ENCODE data around the gene PLAC1. TPM values are rescaled to one million over a fixed set of nuclear protein-coding genes. Genes with fewer than 3 reads are reported as not detected.

The PLAC1 gene
- total and polyA plus RNA-seq, 3 donors from 2014 or later: 0.81 to 3.0 (median 1.0) TPM

DNA sequence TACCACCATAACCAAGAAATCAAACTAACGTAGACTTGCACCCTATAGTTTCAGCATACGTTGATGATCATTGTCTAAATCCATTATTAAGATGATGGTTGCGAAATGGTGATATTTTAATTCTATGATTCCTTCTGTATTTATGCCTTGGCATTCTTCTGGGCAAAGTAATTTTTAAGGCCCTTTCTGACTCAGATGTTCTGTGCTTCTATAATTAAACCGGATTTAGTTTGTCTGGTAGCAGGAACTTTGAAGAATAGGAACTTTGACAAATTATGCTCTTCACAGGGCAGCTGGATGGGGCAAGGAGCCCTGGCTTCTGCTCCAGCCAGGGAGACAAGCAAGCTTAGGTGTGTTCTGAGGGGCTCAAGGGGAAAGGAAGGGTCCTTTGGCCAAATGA lies 23.8 kb upstream of the PLAC1 start:
- H3K4me1 ChIP-seq: no peaks in the 10 kb centered on the region
- no peak for DNase-seq
- intact Hi-C loops (cut with DNase I; ENCODE audit: low total_unique reads): no loop called here
- H3K4me3 ChIP-seq: no peak overlapping the region
- WGBS, 2 donors: 89 to 91% methylated on average over 4 of the region's 4 CpGs
- TF ChIP-seq POLR2A (IDR thresholded peaks at IDR 0.05) (no peak), CTCF (IDR thresholded peaks at IDR 0.05) (no peak)
- no peaks in the 10 kb centered on the region for H3K36me3 ChIP-seq (ENCODE audit: low read depth, missing control alignments)
- H3K27ac ChIP-seq: no peak overlapping the region
- no peaks in the 10 kb centered on the region for H3K27me3 ChIP-seq
- no peaks in the 10 kb centered on the region for H3K9me3 ChIP-seq

DNA sequence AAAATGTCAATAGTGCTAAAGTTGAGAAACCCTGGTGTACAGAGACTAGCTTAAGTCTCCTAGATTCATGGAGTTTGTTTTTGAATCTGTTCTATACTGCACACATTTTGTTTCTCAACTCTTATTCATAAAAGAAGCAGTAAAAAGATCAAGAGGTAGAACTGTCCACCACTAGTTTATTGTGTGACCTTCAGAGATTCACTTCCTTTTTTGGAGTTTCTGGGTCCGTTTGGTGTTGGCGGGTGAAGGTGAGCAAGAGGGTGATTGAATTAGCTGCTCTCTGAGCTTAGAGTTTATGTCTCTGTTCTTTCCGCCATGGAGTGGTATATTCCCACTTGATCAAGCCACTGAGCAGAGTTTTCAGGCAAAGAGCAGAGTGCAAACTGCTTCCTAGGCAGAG lies 21.4 kb upstream of the PLAC1 start:
- Histone ChIP-seq H3K36me3 (ENCODE audit: low read depth, missing control alignments) (no peaks in the 10 kb centered on the region), H3K27ac (no peak overlapping the region), H3K4me1 (no peaks in the 10 kb centered on the region), H3K27me3 (no peaks in the 10 kb centered on the region), H3K9me3 (no peaks in the 10 kb centered on the region), H3K4me3 (no peak overlapping the region)
- 80 to 90% methylated on average over 1 to 3 of the region's 3 CpGs for WGBS, 2 donors
- intact Hi-C loops (cut with DNase I; ENCODE audit: low total_unique reads): no loop called here
- DNase-seq: no peak
- no peak for TF ChIP-seq POLR2A (IDR thresholded peaks at IDR 0.05)
- TF ChIP-seq CTCF (IDR thresholded peaks at IDR 0.05): no peak

DNA sequence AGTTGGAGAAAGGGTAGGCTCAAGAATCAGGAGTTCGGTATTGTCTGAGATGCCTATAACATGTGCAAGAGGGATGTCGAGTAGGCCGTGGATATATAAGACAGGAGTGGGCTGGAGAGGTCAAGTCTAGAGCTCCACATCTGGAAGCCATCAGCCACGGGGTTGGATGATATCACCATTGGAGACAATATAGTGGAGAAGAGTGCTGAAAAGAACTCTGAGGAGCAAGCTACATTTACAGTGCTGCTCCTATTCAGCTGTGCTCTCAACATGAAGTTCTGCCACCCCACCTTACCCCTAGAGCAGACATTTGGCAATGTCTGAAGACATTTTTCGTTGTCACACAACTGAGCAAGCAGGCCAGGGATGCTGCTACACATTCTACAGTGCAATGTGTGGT lies 20.9 kb upstream of the PLAC1 start:
- H3K27me3 ChIP-seq: no peaks in the 10 kb centered on the region
- DNase-seq: no peak
- 58 to 72% methylated on average over 5 of the region's 5 CpGs for WGBS, 2 donors
- intact Hi-C loops (cut with DNase I; ENCODE audit: low total_unique reads): no loop called here
- H3K36me3 ChIP-seq (ENCODE audit: low read depth, missing control alignments): no peaks in the 10 kb centered on the region
- H3K9me3 ChIP-seq: no peaks in the 10 kb centered on the region
- H3K27ac ChIP-seq: no peak overlapping the region
- TF ChIP-seq CTCF (IDR thresholded peaks at IDR 0.05) (no peak), POLR2A (IDR thresholded peaks at IDR 0.05) (no peak)
- no peaks in the 10 kb centered on the region for H3K4me1 ChIP-seq
- H3K4me3 ChIP-seq: no peak overlapping the region

GRCh38 chrX:134677332-134677731 lies 19.1 kb upstream of the PLAC1 start:
- no peaks in the 10 kb centered on the region for H3K36me3 ChIP-seq (ENCODE audit: low read depth, missing control alignments)
- no peaks in the 10 kb centered on the region for H3K27me3 ChIP-seq
- no peaks in the 10 kb centered on the region for H3K9me3 ChIP-seq
- TF ChIP-seq CTCF (IDR thresholded peaks at IDR 0.05): no peak
- no peak for TF ChIP-seq POLR2A (IDR thresholded peaks at IDR 0.05)
- 90 to 92% methylated on average over 4 of the region's 4 CpGs for WGBS, 2 donors
- no peak overlapping the region for H3K27ac ChIP-seq
- no peaks in the 10 kb centered on the region for H3K4me1 ChIP-seq
- DNase-seq: no peak
- H3K4me3 ChIP-seq: no peak overlapping the region
- intact Hi-C loops (cut with DNase I; ENCODE audit: low total_unique reads): no loop called here

- intact Hi-C loops (cut with DNase I; ENCODE audit: low total_unique reads): no loop called here
- 44% methylated on average over 2 of the region's 2 CpGs; no CpG with 5 or more reads in 1 of the 2 donors for WGBS, 2 donors
- H3K36me3 ChIP-seq (ENCODE audit: low read depth, missing control alignments): no peaks in the 10 kb centered on the region
- H3K4me3 ChIP-seq: no peak overlapping the region
- TF ChIP-seq CTCF (IDR thresholded peaks at IDR 0.05) (no peak), POLR2A (IDR thresholded peaks at IDR 0.05) (no peak)
- no peaks in the 10 kb centered on the region for H3K9me3 ChIP-seq
- H3K27ac ChIP-seq: no peak overlapping the region
- no peaks in the 10 kb centered on the region for H3K4me1 ChIP-seq
- no peaks in the 10 kb centered on the region for H3K27me3 ChIP-seq
- peak; percentile 16 for DNase-seq
Measured at GRCh38 chrX:134676436-134676835, 18.2 kb upstream of the PLAC1 start.
